ENCODE results near the gene CYP20A1.
"Not testable (repeated sequence)": the region's sequence is repeated elsewhere in the genome, so short reads cannot be mapped to it uniquely, and the experiment has no call there.

Gene CYP20A1

GRCh38 chr2:203246646-203247045, 7.8 kb downstream of the CYP20A1 start:
- Mint-ChIP-seq H3K4me1 (peaks cover 14% of the 10 kb centered on the region), H3K4me3 (no peak overlapping the region), H3K36me3 (peaks cover 39% of the 10 kb centered on the region), H3K27me3 (no peaks in the 10 kb centered on the region), H3K27ac (no peak overlapping the region), H3K9me3 (no peaks in the 10 kb centered on the region)
- no peak for ATAC-seq

- ATAC-seq: no peak
- Mint-ChIP-seq H3K36me3 (peaks cover 68% of the 10 kb centered on the region), H3K27ac (no peak overlapping the region)
Measured at GRCh38 chr2:203252818-203253217, 14.0 kb downstream of the CYP20A1 start.

GRCh38 chr2:203253422-203254095, 14.7 kb downstream of the CYP20A1 start:
- H3K4me1 Mint-ChIP-seq, H3K9me3 Mint-ChIP-seq, ATAC-seq, H3K27me3 Mint-ChIP-seq, H3K27ac Mint-ChIP-seq, H3K4me3 Mint-ChIP-seq: not testable (repeated sequence)
- peaks cover 71% of the 10 kb centered on the region for H3K36me3 Mint-ChIP-seq

More at GRCh38 chr2:203252818-203253217, 14.0 kb downstream of the CYP20A1 start:
- Mint-ChIP-seq H3K27me3 (no peaks in the 10 kb centered on the region), H3K9me3 (no peaks in the 10 kb centered on the region), H3K4me1 (no peaks in the 10 kb centered on the region), H3K4me3 (no peak overlapping the region)

- H3K36me3 Mint-ChIP-seq: peaks cover 46% of the 10 kb centered on the region
Measured at GRCh38 chr2:203261326-203262159, 22.7 kb downstream of the CYP20A1 start.

GRCh38 chr2:203279288-203279687, 40.5 kb downstream of the CYP20A1 start:
- no peaks in the 10 kb centered on the region for H3K27me3 Mint-ChIP-seq
- no peaks in the 10 kb centered on the region for H3K9me3 Mint-ChIP-seq
- H3K27ac Mint-ChIP-seq: no peak overlapping the region
- H3K4me3 Mint-ChIP-seq: no peak overlapping the region
- no peaks in the 10 kb centered on the region for H3K4me1 Mint-ChIP-seq
- H3K36me3 Mint-ChIP-seq: peaks cover 53% of the 10 kb centered on the region
- no peak for ATAC-seq

More at GRCh38 chr2:203261326-203262159, 22.7 kb downstream of the CYP20A1 start:
- Mint-ChIP-seq H3K4me3 (no peak overlapping the region), H3K27me3 (no peaks in the 10 kb centered on the region), H3K27ac (no peak overlapping the region), H3K9me3 (no peaks in the 10 kb centered on the region), H3K4me1 (peaks cover 6% of the 10 kb centered on the region)
- ATAC-seq: no peak

GRCh38 chr2:203280428-203281064, 41.7 kb downstream of the CYP20A1 start:
- Mint-ChIP-seq H3K4me1 (no peaks in the 10 kb centered on the region), H3K27me3 (no peaks in the 10 kb centered on the region), H3K27ac (no peak overlapping the region), H3K4me3 (no peak overlapping the region), H3K36me3 (peaks cover 58% of the 10 kb centered on the region), H3K9me3 (no peaks in the 10 kb centered on the region)
- ATAC-seq: no peak

GRCh38 chr2:203282101-203282500, 43.3 kb downstream of the CYP20A1 start:
- H3K27me3 Mint-ChIP-seq: no peaks in the 10 kb centered on the region
- no peak overlapping the region for H3K4me3 Mint-ChIP-seq
- no peak for ATAC-seq
- H3K4me1 Mint-ChIP-seq: no peaks in the 10 kb centered on the region
- H3K36me3 Mint-ChIP-seq: peaks cover 54% of the 10 kb centered on the region
- H3K27ac Mint-ChIP-seq: no peak overlapping the region
- no peaks in the 10 kb centered on the region for H3K9me3 Mint-ChIP-seq

- H3K36me3 Mint-ChIP-seq: peaks cover 42% of the 10 kb centered on the region
- H3K27ac Mint-ChIP-seq: no peak overlapping the region
- ATAC-seq: no peak
- H3K27me3 Mint-ChIP-seq: no peaks in the 10 kb centered on the region
- no peaks in the 10 kb centered on the region for H3K9me3 Mint-ChIP-seq
- H3K4me1 Mint-ChIP-seq: no peaks in the 10 kb centered on the region
- H3K4me3 Mint-ChIP-seq: no peak overlapping the region
Measured at GRCh38 chr2:203286532-203286931, 47.7 kb downstream of the CYP20A1 start.

- H3K9me3 Mint-ChIP-seq: no peaks in the 10 kb centered on the region
- no peaks in the 10 kb centered on the region for H3K4me1 Mint-ChIP-seq
- peaks cover 32% of the 10 kb centered on the region for H3K36me3 Mint-ChIP-seq
- ATAC-seq: no peak
- H3K27ac Mint-ChIP-seq: no peak overlapping the region
- no peaks in the 10 kb centered on the region for H3K27me3 Mint-ChIP-seq
- H3K4me3 Mint-ChIP-seq: no peak overlapping the region
Measured at GRCh38 chr2:203301667-203302066, 62.8 kb downstream of the CYP20A1 start.

- H3K4me1 Mint-ChIP-seq, H3K27ac Mint-ChIP-seq, H3K4me3 Mint-ChIP-seq, H3K27me3 Mint-ChIP-seq, ATAC-seq, H3K9me3 Mint-ChIP-seq: not testable (repeated sequence)
- peaks cover 41% of the 10 kb centered on the region for H3K36me3 Mint-ChIP-seq
Measured at GRCh38 chr2:203302586-203302985, 63.8 kb downstream of the CYP20A1 start.

GRCh38 chr2:203310688-203311436, 72.0 kb downstream of the CYP20A1 start:
- Mint-ChIP-seq H3K4me1 (no peaks in the 10 kb centered on the region), H3K4me3 (no peak overlapping the region), H3K27ac (no peak overlapping the region), H3K27me3 (no peaks in the 10 kb centered on the region), H3K9me3 (no peaks in the 10 kb centered on the region), H3K36me3 (peaks cover 44% of the 10 kb centered on the region)
- no peak for ATAC-seq

- Mint-ChIP-seq H3K9me3 (no peaks in the 10 kb centered on the region), H3K4me3 (no peak overlapping the region), H3K27me3 (no peaks in the 10 kb centered on the region), H3K4me1 (peaks cover 32% of the 10 kb centered on the region), H3K27ac (no peak overlapping the region), H3K36me3 (no peaks in the 10 kb centered on the region)
- no peak for ATAC-seq
Measured at GRCh38 chr2:203326356-203326755, 87.5 kb downstream of the CYP20A1 start.

- peaks cover 32% of the 10 kb centered on the region for H3K4me1 Mint-ChIP-seq
- H3K36me3 Mint-ChIP-seq: no peaks in the 10 kb centered on the region
- H3K27me3 Mint-ChIP-seq: no peaks in the 10 kb centered on the region
- no peak for ATAC-seq
- no peaks in the 10 kb centered on the region for H3K9me3 Mint-ChIP-seq
- peak overlapping the region; percentile 62 for H3K27ac Mint-ChIP-seq
- H3K4me3 Mint-ChIP-seq: peak overlapping the region; percentile 79
Measured at GRCh38 chr2:203327582-203327900, 88.7 kb downstream of the CYP20A1 start.

GRCh38 chr2:203327901-203328759, 89.3 kb downstream of the CYP20A1 start, which contains the start of gene ABI2:
Gene ABI2 (plus strand): TSS chr2:203328394. CDS start chr2:203328515, 121 bp downstream.
- Mint-ChIP-seq H3K36me3 (no peaks in the 10 kb centered on the region), H3K4me1 (peaks cover 32% of the 10 kb centered on the region), H3K27me3 (no peaks in the 10 kb centered on the region), H3K4me3 (peak within 1 kb of the TSS; percentile 90), H3K9me3 (no peaks in the 10 kb centered on the region), H3K27ac (peak within 1 kb of the TSS; percentile 62)
- peak; percentile 81 for ATAC-seq

Measured in stimulated activated memory B cell treated with anti-CD40 and anti-IgM and Interleukin-4, amounts not matched to agents 10 μg/mL and 1 μg/mL and 100 μg/mL, for 72 hours (primary cell).